Muscle of arm (tissue), 12 donors: ENCODE results near the gene SEMG1. TPM values are rescaled to one million over a fixed set of nuclear protein-coding genes. Genes with fewer than 3 reads are reported as not detected.

Source experiments
- DNase-seq: peaks from one replicate; pipeline ENCODE4 v3.0.0-alpha.2; 2013
- polyA plus RNA-seq, 12 donors: library from polyadenylated mRNA; unstranded; fragments of 120-200 nt; gene quantifications; one replicate each; pipeline ENCODE4 v1.2.1, GENCODE V29; 2013; ENCODE audit not compliant: insufficient read length in 12 of 12

The SEMG1 gene
- polyA plus RNA-seq, 12 donors = not detected

DNA sequence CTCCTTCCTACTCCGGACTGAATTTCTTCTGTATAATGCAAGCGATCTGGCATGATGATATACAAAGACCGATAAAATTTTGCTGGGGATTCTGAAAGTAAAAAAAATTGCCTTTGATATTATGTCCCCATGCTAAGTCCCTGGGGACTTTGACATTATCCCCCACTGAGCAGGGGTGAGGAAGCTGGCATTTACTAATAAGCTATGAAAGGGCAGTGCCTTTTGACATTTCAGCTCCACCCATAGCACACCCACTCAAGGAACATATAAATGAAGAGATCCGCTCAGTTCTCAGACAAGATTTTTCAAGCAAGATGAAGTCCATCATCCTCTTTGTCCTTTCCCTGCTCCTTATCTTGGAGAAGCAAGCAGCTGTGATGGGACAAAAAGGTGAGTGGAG lies 14.2 kb downstream of the SEMG1 start, which contains the start of gene SEMG2:
TSS of gene SEMG2 (plus strand) at position 298 of the 400 bp plus-strand sequence. CDS start at position 315, 17 bp downstream.
- no peak for DNase-seq

DNA sequence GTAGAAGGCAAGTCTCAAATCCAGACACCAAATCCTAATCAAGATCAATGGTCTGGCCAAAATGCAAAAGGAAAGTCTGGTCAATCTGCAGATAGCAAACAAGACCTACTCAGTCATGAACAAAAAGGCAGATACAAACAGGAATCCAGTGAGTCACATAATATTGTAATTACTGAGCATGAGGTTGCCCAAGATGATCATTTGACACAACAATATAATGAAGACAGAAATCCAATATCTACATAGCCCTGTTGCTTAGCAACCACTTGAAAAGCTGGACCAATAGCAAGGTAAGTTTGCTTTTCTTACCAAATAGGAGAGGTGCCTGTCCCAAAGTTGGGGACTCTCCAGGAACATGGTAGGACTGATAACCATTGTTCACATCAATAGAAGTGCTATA lies 16.3 kb downstream of the SEMG1 start:
- DNase-seq = no peak

DNA sequence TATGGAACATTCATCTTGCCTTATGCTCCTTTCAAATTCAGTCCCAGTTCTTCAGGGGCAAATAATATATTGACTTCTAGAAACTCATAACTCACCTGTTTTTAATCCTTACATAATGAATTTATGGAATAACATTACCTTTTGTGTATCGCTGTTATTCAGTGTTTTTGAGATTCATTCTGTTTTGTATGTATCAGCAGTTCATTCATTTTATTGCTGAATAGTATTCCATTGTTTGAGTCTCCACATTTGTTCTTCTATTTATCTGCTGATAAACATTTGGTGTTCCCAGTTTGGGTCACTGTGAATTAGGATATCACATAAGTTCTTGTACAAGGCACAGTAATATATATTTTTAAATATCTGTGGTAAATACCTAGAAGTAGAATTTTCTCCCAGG lies 19.5 kb downstream of the SEMG1 start:
- no peak for DNase-seq

- DNase-seq = no peak
Observed at GRCh38 chr20:45229264-45230056, 22.6 kb downstream of the SEMG1 start.

- DNase-seq = no peak
Observed at GRCh38 chr20:45230631-45231030, 23.8 kb downstream of the SEMG1 start.

DNA sequence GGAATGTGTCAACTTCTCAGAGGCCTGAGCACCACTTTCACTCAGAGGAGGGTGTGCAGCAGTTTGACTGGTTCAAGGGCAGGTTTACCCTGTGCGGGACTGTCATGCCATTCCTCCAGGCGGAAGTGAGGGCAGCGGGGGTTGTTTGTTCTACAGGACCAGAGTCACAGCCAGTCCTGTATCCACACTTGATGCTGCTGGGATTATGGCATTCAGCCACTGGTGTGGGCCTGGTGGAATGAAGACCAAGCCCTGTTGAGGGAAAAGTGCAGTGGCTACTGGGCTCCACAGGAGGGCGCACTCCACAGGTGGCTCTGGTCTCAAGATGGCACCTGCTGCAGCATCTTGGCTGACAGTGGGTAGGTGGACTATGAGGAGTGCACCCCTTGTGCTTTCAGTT lies 29.2 kb downstream of the SEMG1 start:
- DNase-seq = no peak

- no peak for DNase-seq
Observed at GRCh38 chr20:45238139-45238538, 31.3 kb downstream of the SEMG1 start.

DNA sequence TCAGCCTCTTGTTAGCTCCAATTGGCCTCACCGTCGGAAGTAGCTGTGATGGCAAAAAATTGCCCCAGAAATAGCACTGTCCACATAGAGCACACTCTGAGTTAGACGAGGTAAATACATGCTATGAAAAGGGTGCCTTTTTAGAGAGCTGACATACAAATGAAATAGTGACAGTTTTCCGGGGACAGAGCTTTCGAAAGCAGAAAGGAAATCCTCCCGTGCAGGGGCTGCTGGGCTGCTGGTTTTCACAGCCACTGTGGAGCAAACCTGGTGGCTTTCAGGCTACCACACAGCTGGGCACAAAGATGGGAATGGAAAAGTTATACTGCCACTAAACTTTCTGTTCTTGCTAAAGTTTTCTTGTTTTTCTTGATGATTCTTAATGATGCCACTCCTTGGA lies 39.3 kb downstream of the SEMG1 start:
- no peak for DNase-seq

DNA sequence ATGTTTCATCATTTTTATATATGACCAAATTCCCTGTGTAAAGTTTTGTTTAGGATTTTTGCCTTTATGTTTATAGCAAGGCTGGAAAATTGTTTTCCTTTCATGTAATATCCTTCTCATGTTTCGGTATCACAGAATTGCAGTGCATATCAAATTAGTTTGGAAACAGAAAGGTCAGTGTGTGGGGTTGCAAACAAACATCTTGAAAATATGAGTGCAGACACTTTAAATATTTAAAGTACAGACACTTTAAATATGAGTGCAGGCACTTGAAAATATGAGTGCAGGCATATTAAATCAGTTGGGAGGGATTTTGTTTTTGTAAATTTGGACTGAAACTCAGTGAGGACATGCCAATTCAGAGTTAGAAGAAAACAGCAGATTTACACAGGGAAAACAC lies 41.0 kb downstream of the SEMG1 start:
- no peak for DNase-seq

DNA sequence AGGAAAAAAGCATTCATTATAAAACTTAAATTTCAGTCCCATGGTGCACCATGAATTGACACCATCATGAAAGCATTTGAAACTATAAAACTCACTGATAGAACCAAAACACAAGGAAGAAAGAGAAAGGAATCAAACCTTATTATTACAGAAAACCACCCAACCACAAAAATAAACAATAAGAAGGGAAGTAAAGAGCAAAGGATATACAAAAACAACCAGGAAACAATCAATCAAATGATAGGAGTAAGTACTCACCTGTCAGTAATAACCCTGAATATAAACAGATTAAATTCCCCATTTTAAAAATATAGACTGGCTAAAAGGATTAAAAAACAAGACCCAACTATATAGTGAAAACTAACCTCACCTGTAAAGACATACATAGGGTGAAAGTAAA lies 41.8 kb downstream of the SEMG1 start:
- DNase-seq = no peak

DNA sequence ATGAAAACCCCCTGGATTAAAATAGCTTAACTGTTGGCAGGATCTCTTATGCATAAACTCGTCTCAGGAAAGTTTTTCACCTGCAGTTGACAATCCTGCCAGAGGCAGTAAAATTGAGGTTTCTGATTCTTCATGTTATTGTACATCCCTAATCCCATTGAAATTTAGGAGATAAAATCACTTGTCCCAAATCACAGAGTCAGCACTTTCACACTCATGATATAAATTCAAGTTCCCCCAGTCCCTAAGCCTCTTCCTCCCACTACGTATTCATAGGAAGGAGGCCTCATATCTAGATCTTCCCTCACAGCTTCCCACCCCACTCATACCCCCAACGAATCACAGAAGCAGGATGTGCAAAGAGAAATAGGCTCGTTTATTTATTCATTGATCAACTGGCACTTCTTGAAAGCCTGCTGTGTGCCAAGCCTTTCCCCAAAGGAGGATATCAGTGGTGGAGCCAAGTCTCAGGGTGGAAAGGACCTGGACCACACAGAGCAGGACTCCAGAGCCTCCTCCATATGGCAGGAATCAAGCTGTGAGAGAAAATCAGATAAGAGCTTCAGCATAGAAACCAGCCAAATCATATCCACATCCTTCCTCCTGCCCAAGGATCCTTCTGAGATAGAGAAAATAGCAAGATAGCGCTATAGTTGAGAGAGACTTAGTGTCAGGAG lies 45.2 kb downstream of the SEMG1 start:
- DNase-seq = no peak

DNA sequence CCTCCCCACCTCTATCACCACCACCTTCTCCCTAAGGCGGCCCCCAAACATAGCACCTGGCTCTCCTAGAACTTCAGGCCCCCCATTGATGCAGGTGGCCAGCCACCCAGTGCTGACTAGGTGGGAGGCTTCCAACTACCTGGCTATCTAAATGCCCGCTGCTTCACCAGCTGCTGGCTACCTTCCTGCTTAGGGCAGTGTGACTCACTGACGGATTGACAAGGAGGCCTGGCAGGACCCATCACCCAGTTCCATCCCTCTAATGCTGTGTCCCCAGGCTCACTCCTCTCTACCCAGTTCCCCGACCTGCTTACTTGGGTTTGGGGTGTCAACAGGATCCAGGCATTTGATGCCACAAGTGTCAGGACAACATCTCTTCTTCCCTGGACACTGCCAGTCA lies 46.4 kb downstream of the SEMG1 start:
- no peak for DNase-seq

GRCh38 chr20:45254383-45255262 lies 47.8 kb downstream of the SEMG1 start, which contains the start of gene SLPI:
SLPI (minus strand) TSS chr20:45254564; CDS start chr20:45254543, 21 bp downstream.
- no peak for DNase-seq

GRCh38 chr20:45257161-45257560 lies 50.3 kb downstream of the SEMG1 start:
- DNase-seq = no peak

GRCh38 chr20:45257711-45258110 lies 50.9 kb downstream of the SEMG1 start:
- no peak for DNase-seq

DNA sequence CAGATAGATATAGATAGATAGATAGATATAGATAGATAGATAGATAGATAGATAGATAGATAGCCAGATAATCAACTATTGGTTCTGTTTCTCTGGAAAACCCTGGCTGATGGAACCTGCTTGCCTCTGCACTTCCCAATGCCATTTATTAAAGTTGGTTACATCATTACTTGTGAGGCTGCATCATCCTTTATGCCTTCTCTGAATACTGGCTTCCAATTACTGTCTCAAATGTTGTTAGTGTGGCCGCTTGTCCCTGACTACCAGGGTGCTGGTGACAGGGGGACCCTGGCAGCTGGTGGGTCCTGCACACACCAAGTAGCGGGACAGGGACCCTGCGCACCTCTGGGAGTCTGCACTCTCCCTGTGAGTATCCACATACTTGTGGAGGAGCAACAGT lies 51.4 kb downstream of the SEMG1 start:
- no peak for DNase-seq

DNA sequence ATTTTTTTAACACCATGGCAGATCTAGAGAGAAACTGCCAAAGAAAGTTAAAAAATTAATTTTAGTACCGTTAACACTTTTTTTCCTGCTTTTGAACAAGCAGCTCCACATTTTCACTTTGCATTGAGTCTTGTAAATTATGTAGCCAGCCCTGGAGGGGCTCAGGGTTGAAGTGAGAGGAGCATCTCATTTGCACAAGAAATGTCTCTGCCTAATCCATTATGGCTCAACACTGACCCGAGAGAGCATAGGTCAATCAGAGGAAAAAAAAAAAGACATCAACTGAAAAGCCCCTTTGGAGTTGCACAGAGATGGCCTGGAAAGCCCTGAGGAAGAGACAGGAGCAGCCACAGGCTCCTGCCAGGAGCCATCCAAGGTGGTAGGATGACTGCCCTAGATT lies 51.8 kb downstream of the SEMG1 start:
- no peak for DNase-seq

Other genes with a start within 250 kb of the SEMG1 start
- 10 to 100 TPM in 11 of 12 donors, not detected in 1; 12.1 to 19.1 (median 13.7) TPM for gene TOMM34, start 246.6 kb upstream of the SEMG1 start, polyA plus RNA-seq
- gene STK4, start 240.5 kb upstream of the SEMG1 start, polyA plus RNA-seq = 10 to 100 TPM in 9 of 12 donors, 1 to 10 TPM in 2, not detected in 1; 8.0 to 19.5 (median 11.2) TPM
- under 1 TPM in 6 of 12 donors, not detected in 6; 0.03 to 0.55 (median 0.08) TPM for gene KCNS1, start 105.9 kb upstream of the SEMG1 start, polyA plus RNA-seq
- gene WFDC5, start 91.9 kb upstream of the SEMG1 start, polyA plus RNA-seq = 1 to 10 TPM in 1 of 12 donors, under 1 TPM in 2, not detected in 9; 0.30 to 3.6 (median 0.54) TPM
- gene WFDC12, start 82.6 kb upstream of the SEMG1 start, polyA plus RNA-seq = not detected
- under 1 TPM in 2 of 12 donors, not detected in 10; 0.30 to 0.40 TPM for gene PI3, start 32.1 kb upstream of the SEMG1 start, polyA plus RNA-seq
- not detected for gene SEMG2, start 14.3 kb downstream of the SEMG1 start, polyA plus RNA-seq
- 1 to 10 TPM in 4 of 12 donors, not detected in 8; 1.0 to 2.2 (median 1.3) TPM for gene SLPI, start 47.5 kb downstream of the SEMG1 start, polyA plus RNA-seq
- not detected for gene RBPJL, start 99.8 kb downstream of the SEMG1 start, polyA plus RNA-seq
- under 1 TPM in 10 of 12 donors, not detected in 2; 0.23 to 0.85 (median 0.43) TPM for gene MATN4, start 101.3 kb downstream of the SEMG1 start, polyA plus RNA-seq
- 10 to 100 TPM in 4 of 12 donors, 1 to 10 TPM in 7, not detected in 1; 6.8 to 21.4 (median 9.6) TPM for gene SDC4, start 141.4 kb downstream of the SEMG1 start, polyA plus RNA-seq
- gene SYS1, start 156.1 kb downstream of the SEMG1 start, polyA plus RNA-seq = 10 to 100 TPM in 11 of 12 donors, not detected in 1; 13.7 to 24.6 (median 15.6) TPM
- 1 to 10 TPM in 2 of 12 donors, under 1 TPM in 8, not detected in 2; 0.17 to 1.6 (median 0.61) TPM for gene TP53TG5, start 171.3 kb downstream of the SEMG1 start, polyA plus RNA-seq
- gene DBNDD2, start 201.3 kb downstream of the SEMG1 start, polyA plus RNA-seq = 10 to 100 TPM in 11 of 12 donors, not detected in 1; 19.2 to 31.0 (median 25.6) TPM
- gene PIGT, start 209.1 kb downstream of the SEMG1 start, polyA plus RNA-seq = 10 to 100 TPM in 11 of 12 donors, not detected in 1; 65.2 to 97.6 (median 73.5) TPM